Gastroesophageal sphincter (tissue), 4 donors: ENCODE results near the gene GRK5. TPM values are rescaled to one million over a fixed set of nuclear protein-coding genes. Genes with fewer than 3 reads are reported as not detected.

Experiments used
- ATAC-seq: fragments of 150-250 bp; one replicate; pipeline ENCODE4 v1.9.1; 2016; ENCODE audit warnings: mild to moderate bottlenecking, moderate library complexity
- H3K27ac ChIP-seq, 4 donors: fragments of 200-600 bp; sonication (generic) in 3 of 4; 1 replicate in 3 of 4; 2 replicates in 1 of 4; pipeline ENCODE4 v1.5.1; 2016 to 2019
- H3K27me3 ChIP-seq: fragments of 200-600 bp; sonication (generic); one replicate; pipeline ENCODE4 v1.5.1; 2019
- H3K36me3 ChIP-seq, 2 donors: fragments of 200-600 bp; sonication (generic); one replicate each; pipeline ENCODE4 v1.5.1; 2019; ENCODE audit warnings: control low read depth in 1 of 2
- H3K4me1 ChIP-seq, 3 donors: fragments of 200-600 bp; sonication (generic); 1 replicate in 2 of 3; 2 replicates in 1 of 3; pipeline ENCODE4 v1.5.1; 2016 to 2019; ENCODE audit warnings: control low read depth in 2 of 3
- H3K4me3 ChIP-seq, 2 donors: fragments of 200-600 bp; sonication (generic); one replicate each; pipeline ENCODE4 v1.5.1; 2019; ENCODE audit warnings: mild to moderate bottlenecking in 1 of 2, moderate library complexity in 1 of 2
- H3K9me3 ChIP-seq, 3 donors: fragments of 200-600 bp; sonication (generic); one replicate each; pipeline ENCODE4 v1.5.1; 2017 to 2019; ENCODE audit warnings: control low read depth in 2 of 3
- CTCF ChIP-seq, 4 experiments: fragments of 200-600 bp in 2 of 4; fragments of 450-650 bp in 2 of 4; sonication (generic) in 1 of 4; IDR thresholded peaks; one replicate each; pipeline ENCODE4 v1.5.1; 2017 to 2019; ENCODE audit warnings: antibody characterized with exemption in 4 of 4, mild to moderate bottlenecking in 2 of 4, moderate library complexity in 2 of 4
- EP300 ChIP-seq: sonication (generic); formaldehyde crosslinking; IDR thresholded peaks from one replicate; pipeline ENCODE4 v1.6.1; 2017; ENCODE audit warnings: antibody characterized with exemption, mild to moderate bottlenecking
- POLR2A ChIP-seq, 2 donors: fragments of 450-650 bp; IDR thresholded peaks; one replicate each; pipeline ENCODE4 v1.6.1; 2017; ENCODE audit warnings: antibody characterized with exemption in 2 of 2, mild to moderate bottlenecking in 2 of 2, moderate library complexity in 1 of 2
- POLR2AphosphoS5 ChIP-seq: sonication (generic); formaldehyde crosslinking; IDR thresholded peaks from one replicate; pipeline ENCODE4 v1.6.1; 2017; ENCODE audit warnings: antibody characterized with exemption
- WGBS, 2 donors: methylation state at CpG; one replicate each; pipeline ENCODE4 v1.1.5; 2018; ENCODE audit warnings: low coverage in 1 of 2; 5-methylcytosine and 5-hydroxymethylcytosine counted together
- total RNA-seq, 4 donors: library from RNA; depleted of rRNA; stranded (reverse); fragments of >200 nt; gene quantifications; one replicate each; pipeline ENCODE4 v1.1.0, GENCODE V29; 2016

The GRK5 gene
- total RNA-seq, 4 donors from 2014 or later, result 28.8 to 71.6 (median 47.7) TPM

DNA sequence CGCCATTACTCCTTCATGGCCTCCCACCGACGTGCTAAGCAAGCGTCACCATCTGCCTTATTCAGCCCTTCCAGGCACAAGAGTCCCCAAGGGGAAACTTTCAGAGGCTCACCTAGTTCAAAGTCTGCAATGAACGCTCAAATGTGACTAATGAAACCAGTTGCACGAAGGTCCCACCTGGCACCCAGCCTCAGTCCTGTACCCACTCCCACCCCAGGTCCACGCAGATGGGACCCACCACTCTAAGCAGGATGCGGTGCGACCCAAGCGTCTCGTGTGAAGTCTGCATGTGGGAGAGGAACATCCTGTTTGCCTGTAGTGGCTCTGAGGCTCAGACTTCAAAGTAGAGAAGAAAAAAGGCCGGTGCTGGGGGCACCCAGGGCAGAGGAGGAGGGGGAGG is 294.8 kb downstream of the GRK5 start:
- ATAC-seq, result no peak
- Histone ChIP-seq H3K36me3 (peaks cover 0 to 23% of the 10 kb centered on the region in 2 donors), H3K4me3 (no peak overlapping the region), H3K4me1 (peaks cover 0 to 33% (median 20%) of the 10 kb centered on the region in 3 donors), H3K27me3 (no peaks in the 10 kb centered on the region), H3K27ac (no peak overlapping the region), H3K9me3 (no peaks in the 10 kb centered on the region)
- TF ChIP-seq POLR2AphosphoS5 (no peak), EP300 (no peak), POLR2A (IDR thresholded peaks at IDR 0.05) (no peak), CTCF (IDR thresholded peaks at IDR 0.05) (no peak)
- WGBS, 2 donors, result 77 to 96% methylated on average over 5 to 8 of the region's 12 CpGs

GRCh38 chr10:119502618-119503155 is 295.3 kb downstream of the GRK5 start:
- TF ChIP-seq POLR2A (IDR thresholded peaks at IDR 0.05), result no peak
- TF ChIP-seq CTCF (IDR thresholded peaks at IDR 0.05), result no peak
- TF ChIP-seq POLR2AphosphoS5, result no peak
- TF ChIP-seq EP300, result no peak
- H3K27ac ChIP-seq, result no peak overlapping the region
- 57% methylated on average over 6 of the region's 19 CpGs; no CpG with 5 or more reads in 1 of the 2 donors for WGBS, 2 donors

DNA sequence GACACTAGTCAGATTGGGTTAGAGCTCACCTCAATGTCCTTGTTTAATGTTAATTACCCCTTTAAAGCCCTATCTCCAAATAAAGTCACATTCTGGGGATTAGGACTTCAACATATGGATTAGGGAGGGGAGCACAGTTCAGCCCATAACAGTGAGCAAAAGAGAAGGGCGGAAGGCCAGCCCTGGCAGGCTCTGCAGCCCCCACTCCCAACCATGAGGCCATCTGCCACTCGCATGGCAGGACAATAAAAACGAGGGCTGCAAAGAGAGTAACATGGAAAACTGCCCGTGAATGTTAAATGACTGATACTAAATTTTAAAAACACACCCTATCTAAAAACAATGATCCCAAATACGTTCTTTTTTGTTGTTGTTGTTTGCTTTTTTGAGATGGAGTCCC is 296.4 kb downstream of the GRK5 start:
- 97 to 100% methylated on average over 4 to 5 of the region's 5 CpGs for WGBS, 2 donors
- peaks cover 0 to 33% (median 20%) of the 10 kb centered on the region in 3 donors for H3K4me1 ChIP-seq
- H3K27ac ChIP-seq, result no peak overlapping the region
- TF ChIP-seq POLR2A (IDR thresholded peaks at IDR 0.05), result no peak
- TF ChIP-seq CTCF (IDR thresholded peaks at IDR 0.05), result no peak
- no peak for TF ChIP-seq POLR2AphosphoS5
- TF ChIP-seq EP300, result no peak
- peaks cover 0 to 28% of the 10 kb centered on the region in 2 donors for H3K36me3 ChIP-seq
- no peak for ATAC-seq
- no peaks in the 10 kb centered on the region for H3K27me3 ChIP-seq
- no peaks in the 10 kb centered on the region for H3K9me3 ChIP-seq
- H3K4me3 ChIP-seq, result no peak overlapping the region

More at GRCh38 chr10:119502618-119503155, 295.3 kb downstream of the GRK5 start:
- Histone ChIP-seq H3K4me3 (no peak overlapping the region), H3K9me3 (no peaks in the 10 kb centered on the region), H3K27me3 (no peaks in the 10 kb centered on the region), H3K36me3 (peaks cover 0 to 23% of the 10 kb centered on the region in 2 donors), H3K4me1 (peaks cover 0 to 33% (median 20%) of the 10 kb centered on the region in 3 donors)
- no peak for ATAC-seq

- Histone ChIP-seq H3K27ac (peak overlapping the region in 1 of 4 donors; percentile 7), H3K9me3 (no peaks in the 10 kb centered on the region), H3K36me3 (peaks cover 0 to 20% of the 10 kb centered on the region in 2 donors), H3K4me3 (no peak overlapping the region), H3K4me1 (peaks cover 0 to 31% (median 19%) of the 10 kb centered on the region in 3 donors), H3K27me3 (no peaks in the 10 kb centered on the region)
- no peak for ATAC-seq
- 79 to 85% methylated on average over 7 to 9 of the region's 10 CpGs for WGBS, 2 donors
- TF ChIP-seq CTCF (IDR thresholded peaks at IDR 0.05) (no peak), EP300 (no peak), POLR2A (IDR thresholded peaks at IDR 0.05) (no peak), POLR2AphosphoS5 (no peak)
Observed at GRCh38 chr10:119504651-119505050, 297.3 kb downstream of the GRK5 start.

GRCh38 chr10:119505131-119505551 is 297.8 kb downstream of the GRK5 start:
- WGBS, 2 donors, result 60 to 63% methylated on average over 1 to 7 of the region's 12 CpGs
- Histone ChIP-seq H3K27me3 (no peaks in the 10 kb centered on the region), H3K9me3 (no peaks in the 10 kb centered on the region), H3K4me1 (peaks cover 0 to 31% (median 14%) of the 10 kb centered on the region in 3 donors), H3K27ac (peak overlapping the region in 1 of 4 donors; percentile 7), H3K36me3 (peaks cover 0 to 20% of the 10 kb centered on the region in 2 donors), H3K4me3 (no peak overlapping the region)
- TF ChIP-seq POLR2AphosphoS5 (no peak), POLR2A (IDR thresholded peaks at IDR 0.05) (no peak), CTCF (IDR thresholded peaks at IDR 0.05) (no peak), EP300 (no peak)
- no peak for ATAC-seq
